SK-N-SH (cell line): ENCODE measurements around the gene PRG2.

Experiments used
- CTCF ChIP-seq: fragments of 200-600 bp; sonication (generic); IDR thresholded peaks from 2 replicates; pipeline ENCODE4 v1.6.1; 2017; ENCODE audit warnings: antibody characterized with exemption, mild to moderate bottlenecking, moderate library complexity
- EZH2phosphoT487 ChIP-seq: fragments of 200-600 bp; sonication (generic); IDR thresholded peaks from 2 replicates; pipeline ENCODE4 v1.6.1; 2017; ENCODE audit warnings: low read depth, mixed run types, mild to moderate bottlenecking, antibody characterized with exemption, moderate library complexity, borderline replicate concordance
- NRF1 ChIP-seq: IDR thresholded peaks from 2 replicates; pipeline ENCODE4 v1.6.1; 2012; ENCODE audit warnings: low read depth, mild to moderate bottlenecking, low read length
- POLR2AphosphoS5 ChIP-seq: IDR thresholded peaks from 2 replicates; pipeline ENCODE4 v1.6.1; 2012; ENCODE audit warnings: low read depth, low read length
- RFX5 ChIP-seq: IDR thresholded peaks from 2 replicates; pipeline ENCODE4 v1.6.1; 2012; ENCODE audit warnings: mild to moderate bottlenecking, improper control_type of control experiment, low read length
- RXRA ChIP-seq: IDR thresholded peaks from 2 replicates; pipeline ENCODE4 v1.4.0; 2012; ENCODE audit warnings: low read depth, mild to moderate bottlenecking, borderline replicate concordance
- TCF12 ChIP-seq: IDR thresholded peaks from 2 replicates; pipeline ENCODE4 v1.4.0; 2012
- YY1 ChIP-seq: IDR thresholded peaks from 2 replicates; pipeline ENCODE4 v1.4.0; 2012; ENCODE audit warnings: low read depth, mild to moderate bottlenecking

GRCh38 chr11:57438345-57439285 is 48.2 kb upstream of the PRG2 start:
- no peak for TF ChIP-seq EZH2phosphoT487
- TF ChIP-seq RFX5: no peak
- no peak for TF ChIP-seq TCF12
- TF ChIP-seq NRF1: no peak
- no peak for TF ChIP-seq CTCF
- TF ChIP-seq POLR2AphosphoS5: no peak
- no peak for TF ChIP-seq RXRA
- no peak for TF ChIP-seq YY1
